GM12873 (cell line): Measurements from ENCODE around the gene MESP2.

Source experiments
- TF ChIP-seq, protein P1 (sequence below): IDR thresholded peaks from 2 replicates; pipeline ENCODE4 v1.5.1; 2012; ENCODE audit warnings: low read depth, mild to moderate bottlenecking, moderate library complexity, low read length, control low read depth; ENCODE audit not compliant: insufficient read depth; ENCODE audit errors: missing control alignments

Gene MESP2, protein sequence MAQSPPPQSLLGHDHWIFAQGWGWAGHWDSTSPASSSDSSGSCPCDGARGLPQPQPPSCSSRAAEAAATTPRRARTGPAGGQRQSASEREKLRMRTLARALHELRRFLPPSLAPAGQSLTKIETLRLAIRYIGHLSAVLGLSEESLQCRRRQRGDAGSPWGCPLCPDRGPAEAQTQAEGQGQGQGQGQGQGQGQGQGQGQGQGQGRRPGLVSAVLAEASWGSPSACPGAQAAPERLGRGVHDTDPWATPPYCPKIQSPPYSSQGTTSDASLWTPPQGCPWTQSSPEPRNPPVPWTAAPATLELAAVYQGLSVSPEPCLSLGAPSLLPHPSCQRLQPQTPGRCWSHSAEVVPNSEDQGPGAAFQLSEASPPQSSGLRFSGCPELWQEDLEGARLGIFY

DNA sequence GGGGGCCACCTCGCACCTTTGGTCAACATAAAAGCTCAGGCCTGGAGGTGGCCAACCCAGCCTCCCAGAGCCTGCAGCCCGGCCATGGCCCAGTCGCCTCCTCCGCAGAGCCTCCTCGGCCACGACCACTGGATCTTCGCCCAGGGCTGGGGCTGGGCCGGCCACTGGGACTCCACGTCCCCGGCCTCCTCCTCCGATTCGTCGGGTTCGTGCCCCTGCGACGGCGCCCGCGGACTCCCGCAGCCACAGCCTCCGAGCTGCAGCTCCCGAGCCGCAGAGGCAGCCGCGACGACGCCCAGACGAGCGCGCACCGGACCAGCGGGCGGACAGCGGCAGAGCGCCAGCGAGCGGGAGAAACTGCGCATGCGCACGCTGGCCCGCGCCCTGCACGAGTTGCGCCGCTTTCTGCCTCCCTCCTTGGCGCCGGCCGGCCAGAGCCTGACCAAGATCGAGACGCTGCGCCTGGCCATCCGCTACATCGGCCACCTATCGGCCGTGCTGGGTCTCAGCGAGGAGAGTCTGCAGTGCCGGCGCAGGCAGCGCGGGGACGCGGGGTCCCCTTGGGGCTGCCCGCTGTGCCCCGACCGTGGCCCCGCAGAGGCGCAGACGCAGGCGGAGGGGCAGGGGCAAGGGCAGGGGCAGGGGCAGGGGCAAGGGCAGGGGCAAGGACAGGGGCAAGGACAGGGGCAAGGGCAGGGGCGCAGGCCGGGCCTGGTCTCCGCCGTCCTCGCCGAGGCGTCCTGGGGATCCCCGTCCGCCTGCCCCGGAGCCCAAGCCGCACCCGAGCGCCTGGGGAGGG lies at the start of gene MESP2:
MESP2 (plus strand) TSS at position 59 of the 799 bp plus-strand sequence; CDS start at position 85, 26 bp downstream.
- TF ChIP-seq, protein P1, sequence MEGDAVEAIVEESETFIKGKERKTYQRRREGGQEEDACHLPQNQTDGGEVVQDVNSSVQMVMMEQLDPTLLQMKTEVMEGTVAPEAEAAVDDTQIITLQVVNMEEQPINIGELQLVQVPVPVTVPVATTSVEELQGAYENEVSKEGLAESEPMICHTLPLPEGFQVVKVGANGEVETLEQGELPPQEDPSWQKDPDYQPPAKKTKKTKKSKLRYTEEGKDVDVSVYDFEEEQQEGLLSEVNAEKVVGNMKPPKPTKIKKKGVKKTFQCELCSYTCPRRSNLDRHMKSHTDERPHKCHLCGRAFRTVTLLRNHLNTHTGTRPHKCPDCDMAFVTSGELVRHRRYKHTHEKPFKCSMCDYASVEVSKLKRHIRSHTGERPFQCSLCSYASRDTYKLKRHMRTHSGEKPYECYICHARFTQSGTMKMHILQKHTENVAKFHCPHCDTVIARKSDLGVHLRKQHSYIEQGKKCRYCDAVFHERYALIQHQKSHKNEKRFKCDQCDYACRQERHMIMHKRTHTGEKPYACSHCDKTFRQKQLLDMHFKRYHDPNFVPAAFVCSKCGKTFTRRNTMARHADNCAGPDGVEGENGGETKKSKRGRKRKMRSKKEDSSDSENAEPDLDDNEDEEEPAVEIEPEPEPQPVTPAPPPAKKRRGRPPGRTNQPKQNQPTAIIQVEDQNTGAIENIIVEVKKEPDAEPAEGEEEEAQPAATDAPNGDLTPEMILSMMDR: peak; percentile 32

DNA sequence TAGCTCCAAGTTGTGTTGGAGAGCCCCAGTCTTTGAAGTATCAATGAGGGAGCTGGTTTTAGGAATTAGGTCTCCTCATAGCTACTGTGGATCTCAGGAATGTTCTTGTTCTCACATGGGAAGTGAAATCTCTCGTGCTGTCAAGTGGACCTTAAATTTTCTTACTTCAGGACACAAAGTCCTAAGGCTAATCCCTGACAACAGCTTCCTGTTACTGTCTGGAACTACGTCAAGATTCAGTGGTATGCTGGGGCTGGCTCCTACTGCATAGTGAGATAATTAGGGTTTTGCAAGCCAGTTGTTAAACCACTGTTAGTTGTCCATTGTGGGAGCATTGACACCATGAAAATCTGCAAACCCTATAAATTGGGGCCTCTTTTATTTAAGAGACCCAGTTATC lies 47.9 kb upstream of the MESP2 start:
- TF ChIP-seq, protein P1: no peak

DNA sequence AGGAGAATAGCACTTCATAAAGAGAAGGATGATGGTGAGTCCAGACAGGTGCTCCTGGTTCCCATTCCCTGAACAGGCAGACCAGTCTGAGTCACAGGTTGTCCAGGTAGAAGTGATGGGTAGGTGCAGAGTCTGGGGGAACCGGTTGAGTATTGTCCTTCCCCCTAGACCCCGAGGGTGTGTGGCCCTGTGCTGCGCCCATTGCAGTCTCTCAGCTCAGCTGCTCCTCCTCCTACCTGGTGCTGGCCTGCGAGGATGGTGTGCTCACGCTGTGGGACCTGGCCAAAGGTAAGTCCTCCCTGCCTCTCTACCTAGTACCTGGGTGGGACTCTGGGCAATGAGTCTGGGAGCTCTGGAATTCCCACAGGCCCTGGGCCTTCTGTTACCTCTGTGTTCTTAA lies 44.9 kb upstream of the MESP2 start:
- TF ChIP-seq, protein P1: no peak

DNA sequence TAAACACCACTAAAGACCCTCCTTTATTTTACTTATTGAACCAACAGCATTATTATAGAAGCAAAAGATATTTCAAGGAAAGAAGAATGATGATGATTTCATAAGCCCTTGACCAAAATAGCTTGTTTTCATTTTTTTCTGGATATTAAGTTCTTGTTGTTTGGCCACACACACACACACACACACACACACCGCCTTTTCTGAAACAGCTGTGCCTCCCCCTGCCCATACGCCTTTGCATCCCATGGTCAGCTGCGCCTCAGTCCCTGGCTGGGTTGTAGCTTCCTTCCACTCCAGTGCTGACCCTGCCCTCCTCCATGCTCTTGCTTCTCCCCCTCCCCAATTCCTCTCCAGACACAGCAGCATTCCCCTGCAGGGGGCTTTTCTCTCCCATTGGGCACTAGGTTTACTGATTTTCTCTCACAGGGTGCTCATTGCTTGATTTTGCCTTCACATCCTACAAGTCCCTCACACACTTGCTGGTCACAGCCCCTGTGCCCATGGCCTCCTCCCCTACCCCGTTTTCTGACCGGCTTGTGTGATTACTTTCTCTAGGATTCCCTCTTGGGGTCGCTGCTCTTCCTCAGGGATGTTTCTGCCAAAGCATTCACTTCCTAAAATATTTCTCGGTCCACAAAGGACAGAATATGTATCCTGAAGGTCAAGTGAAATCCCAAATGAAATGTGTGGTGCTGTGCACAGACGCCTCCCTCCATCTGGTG lies 43.5 kb upstream of the MESP2 start:
- TF ChIP-seq, protein P1: no peak

DNA sequence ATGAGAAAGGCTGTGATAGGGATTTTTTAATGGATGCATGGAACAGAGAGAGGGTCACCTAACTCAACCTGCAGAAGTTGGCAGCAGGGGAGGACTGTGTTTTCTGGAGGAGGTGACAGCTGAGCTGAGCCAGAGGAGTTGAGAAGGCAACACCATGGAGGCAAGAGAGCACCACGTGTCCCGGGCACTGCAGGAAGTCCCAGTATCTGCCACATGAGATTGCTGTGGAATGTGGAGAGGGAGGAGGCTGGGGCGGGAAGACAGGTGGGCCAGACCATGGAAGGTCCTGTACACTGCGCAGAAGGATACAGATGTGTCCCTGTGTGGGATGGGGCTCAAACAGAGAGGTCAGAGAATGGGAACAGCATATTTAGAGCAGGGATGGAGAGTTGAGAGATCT lies 40.4 kb upstream of the MESP2 start:
- TF ChIP-seq, protein P1: no peak

DNA sequence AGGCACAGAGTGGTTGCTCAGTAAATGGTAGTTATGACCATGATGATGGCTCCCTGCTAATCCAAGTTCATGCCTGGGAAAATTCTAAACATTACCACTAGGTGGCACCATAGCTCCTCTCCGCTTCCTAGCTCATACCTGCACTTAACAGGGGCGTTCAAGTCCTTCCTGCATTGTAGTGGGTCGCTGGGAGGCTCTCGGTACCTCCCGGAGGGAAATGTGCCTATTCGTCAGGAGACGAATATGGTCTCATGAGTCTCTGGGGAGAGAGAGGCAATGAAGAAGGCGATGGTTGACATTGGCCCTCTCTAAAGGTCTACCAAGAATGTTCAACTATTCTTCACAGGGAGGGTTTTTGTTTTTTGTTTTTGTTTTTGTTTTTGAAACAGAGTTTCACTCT lies 36.0 kb upstream of the MESP2 start:
- TF ChIP-seq, protein P1: peak; percentile 93

DNA sequence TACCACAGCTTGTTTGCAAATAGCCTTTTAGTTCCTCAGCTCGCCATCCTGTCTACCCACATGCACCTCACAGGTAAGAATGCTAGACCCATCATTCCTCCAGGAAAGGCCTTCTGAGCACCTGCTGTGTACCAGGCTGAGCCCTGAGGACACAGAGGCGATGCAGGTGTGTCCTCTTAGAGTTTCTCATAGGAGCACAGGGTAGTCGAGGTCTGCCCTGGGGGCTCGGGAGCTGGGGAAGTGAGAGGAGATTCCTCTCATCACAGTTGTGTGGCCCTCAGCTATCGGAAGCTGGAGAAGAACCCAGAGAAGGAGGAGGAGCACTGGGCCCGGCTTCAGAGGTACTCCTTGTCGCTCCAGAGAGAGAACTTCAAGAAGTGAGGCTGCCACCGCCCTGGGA lies 33.1 kb upstream of the MESP2 start:
- TF ChIP-seq, protein P1: no peak
